ENCODE data around the gene C2orf81.

Gene C2orf81

DNA sequence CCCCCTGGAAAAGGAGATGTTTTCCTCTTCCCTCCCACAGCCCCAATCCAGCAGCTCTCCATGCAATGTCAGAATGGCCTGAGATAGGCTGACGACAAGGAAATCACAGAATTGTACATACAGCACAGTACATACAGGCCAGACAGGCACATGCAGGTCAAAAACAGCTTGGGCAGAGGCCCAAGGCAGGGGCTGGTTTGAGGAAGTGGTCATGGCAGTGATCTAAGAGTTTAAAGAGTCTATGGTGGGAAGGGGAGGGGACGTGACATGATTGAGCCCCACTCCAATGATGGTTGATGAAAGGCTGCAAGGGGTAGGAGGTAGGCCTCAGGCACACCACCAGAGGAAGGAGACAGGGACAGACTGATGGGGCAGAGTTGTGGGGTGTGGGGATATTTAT, 45.6 kb downstream of the C2orf81 start:
- Histone ChIP-seq H3K9me3 (no peaks in the 10 kb centered on the region), H3K27me3 (no peaks in the 10 kb centered on the region), H3K36me3 (peaks cover 10 to 48% (median 34%) of the 10 kb centered on the region in 3 donors), H3K4me1 (peaks cover 0 to 51% (median 33%) of the 10 kb centered on the region in 4 donors), H3K27ac (no peak overlapping the region), H3K4me3 (no peak overlapping the region)
- intact Hi-C loops (cut with DNase I; ENCODE audit: low total_unique reads), result no loop called here
- DNase-seq, result no peak
- no peak for TF ChIP-seq CTCF (IDR thresholded peaks at IDR 0.05)

- H3K27me3 ChIP-seq, result no peaks in the 10 kb centered on the region
- H3K36me3 ChIP-seq, result peaks cover 22 to 60% (median 45%) of the 10 kb centered on the region in 3 donors
- TF ChIP-seq CTCF (IDR thresholded peaks at IDR 0.05), result no peak
- peak overlapping the region; percentile 22 to 45 for H3K4me3 ChIP-seq
- intact Hi-C loops (cut with DNase I; ENCODE audit: low total_unique reads), result no loop called here
- H3K27ac ChIP-seq, result peak overlapping the region; percentile 7 to 24
- peak; percentile 66 to 89 for DNase-seq
- no peaks in the 10 kb centered on the region for H3K9me3 ChIP-seq
- H3K4me1 ChIP-seq, result peaks cover 0 to 39% (median 22%) of the 10 kb centered on the region in 4 donors
Measured at GRCh38 chr2:74374509-74375205, 46.8 kb downstream of the C2orf81 start.

- DNase-seq, result no peak
- H3K27me3 ChIP-seq, result no peaks in the 10 kb centered on the region
- no peaks in the 10 kb centered on the region for H3K9me3 ChIP-seq
- intact Hi-C loops (cut with DNase I; ENCODE audit: low total_unique reads), result no loop called here
- H3K4me3 ChIP-seq, result peak overlapping the region; percentile 22 to 45
- H3K36me3 ChIP-seq, result peaks cover 28 to 67% (median 52%) of the 10 kb centered on the region in 3 donors
- H3K27ac ChIP-seq, result peak overlapping the region; percentile 7 to 24
- H3K4me1 ChIP-seq, result peaks cover 0 to 32% (median 17%) of the 10 kb centered on the region in 4 donors
- TF ChIP-seq CTCF (IDR thresholded peaks at IDR 0.05), result no peak
Measured at GRCh38 chr2:74373985-74374384, 47.4 kb downstream of the C2orf81 start.

- Histone ChIP-seq H3K4me3 (no peak overlapping the region), H3K4me1 (peaks cover 0 to 30% (median 17%) of the 10 kb centered on the region in 4 donors), H3K9me3 (no peaks in the 10 kb centered on the region), H3K27ac (no peak overlapping the region), H3K27me3 (no peaks in the 10 kb centered on the region), H3K36me3 (peaks cover 35 to 74% (median 59%) of the 10 kb centered on the region in 3 donors)
- peak in 1 of 2 donors; percentile 39 for DNase-seq
- TF ChIP-seq CTCF (IDR thresholded peaks at IDR 0.05), result no peak
- intact Hi-C loops (cut with DNase I; ENCODE audit: low total_unique reads), result no loop called here
Measured at GRCh38 chr2:74373221-74373676, 48.2 kb downstream of the C2orf81 start.

DNA sequence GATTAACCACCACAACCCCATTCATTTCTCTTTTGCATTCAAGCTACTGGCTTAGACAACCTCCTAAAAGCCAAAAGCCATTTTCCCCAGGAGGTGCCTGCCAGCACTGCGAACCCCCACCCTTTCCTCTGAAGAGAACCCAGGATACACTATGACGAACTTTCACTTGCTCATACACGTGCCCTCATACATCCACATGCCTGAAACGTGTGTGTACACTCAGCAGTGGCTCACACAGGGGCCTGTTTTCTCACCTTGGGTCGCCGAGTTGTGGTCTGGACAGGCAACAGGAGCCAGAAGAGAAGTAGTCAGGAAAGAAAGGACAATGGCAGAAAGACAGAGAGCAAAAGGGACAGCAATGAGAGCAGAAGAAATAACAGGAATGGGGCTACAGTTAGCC, 48.7 kb downstream of the C2orf81 start:
- TF ChIP-seq CTCF (IDR thresholded peaks at IDR 0.05), result no peak
- Histone ChIP-seq H3K27me3 (no peaks in the 10 kb centered on the region), H3K9me3 (no peaks in the 10 kb centered on the region), H3K4me1 (peaks cover 0 to 30% (median 17%) of the 10 kb centered on the region in 4 donors), H3K27ac (no peak overlapping the region), H3K36me3 (peaks cover 41 to 76% (median 61%) of the 10 kb centered on the region in 3 donors), H3K4me3 (no peak overlapping the region)
- intact Hi-C loops (cut with DNase I; ENCODE audit: low total_unique reads), result no loop called here
- no peak for DNase-seq

All from tibial artery (tissue), 4 donors.